ENCODE data around the gene CACHD1.

DNA sequence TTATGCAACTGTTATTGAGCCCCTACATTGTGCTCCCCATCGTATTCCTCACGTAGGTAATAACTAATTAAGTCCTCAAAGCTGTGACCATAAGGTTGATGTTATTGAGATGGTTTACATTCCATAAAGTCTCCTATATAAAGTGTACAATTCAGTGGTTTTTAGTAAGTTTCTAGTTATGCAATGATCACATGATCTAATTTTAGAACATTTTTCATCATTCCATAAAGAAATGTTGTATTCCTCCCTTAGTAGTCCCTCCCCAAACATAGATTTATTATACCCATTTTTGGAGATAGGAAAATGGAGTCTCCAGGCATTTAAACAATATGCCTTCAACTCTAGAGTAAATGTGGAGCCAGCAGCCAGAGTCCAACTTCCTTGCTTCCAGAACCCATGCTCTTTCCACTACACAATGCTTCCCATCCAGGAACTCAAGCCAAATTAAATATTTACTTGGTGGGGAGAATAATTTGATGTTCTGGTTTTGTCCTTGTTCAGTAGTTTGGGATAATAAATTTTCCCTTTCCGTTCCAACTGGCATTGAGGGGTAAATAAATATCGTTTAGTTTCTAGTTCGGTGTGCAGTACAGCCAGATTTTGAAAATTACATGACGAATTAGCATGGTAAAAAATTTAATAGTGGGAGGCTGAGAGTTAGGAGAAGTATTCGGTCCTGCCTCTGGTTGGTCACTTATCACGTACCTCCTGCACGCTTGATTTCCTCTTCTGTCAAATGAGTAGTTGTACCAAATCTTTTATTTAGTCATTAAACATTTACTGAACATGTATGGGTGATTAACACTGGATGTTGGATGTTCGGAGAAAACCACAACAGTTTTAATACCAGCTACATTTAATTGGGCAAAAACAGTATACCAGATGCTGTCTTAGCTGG, 66.3 kb downstream of the CACHD1 start:
- TF ChIP-seq CTCF (IDR thresholded peaks at IDR 0.05; ENCODE audit: poor library complexity, severe bottlenecking) = no peak
- TF ChIP-seq SMC3 (conservative IDR thresholded peaks at IDR 0.05; ENCODE audit: poor library complexity) = no peak
- TF ChIP-seq, protein P1, sequence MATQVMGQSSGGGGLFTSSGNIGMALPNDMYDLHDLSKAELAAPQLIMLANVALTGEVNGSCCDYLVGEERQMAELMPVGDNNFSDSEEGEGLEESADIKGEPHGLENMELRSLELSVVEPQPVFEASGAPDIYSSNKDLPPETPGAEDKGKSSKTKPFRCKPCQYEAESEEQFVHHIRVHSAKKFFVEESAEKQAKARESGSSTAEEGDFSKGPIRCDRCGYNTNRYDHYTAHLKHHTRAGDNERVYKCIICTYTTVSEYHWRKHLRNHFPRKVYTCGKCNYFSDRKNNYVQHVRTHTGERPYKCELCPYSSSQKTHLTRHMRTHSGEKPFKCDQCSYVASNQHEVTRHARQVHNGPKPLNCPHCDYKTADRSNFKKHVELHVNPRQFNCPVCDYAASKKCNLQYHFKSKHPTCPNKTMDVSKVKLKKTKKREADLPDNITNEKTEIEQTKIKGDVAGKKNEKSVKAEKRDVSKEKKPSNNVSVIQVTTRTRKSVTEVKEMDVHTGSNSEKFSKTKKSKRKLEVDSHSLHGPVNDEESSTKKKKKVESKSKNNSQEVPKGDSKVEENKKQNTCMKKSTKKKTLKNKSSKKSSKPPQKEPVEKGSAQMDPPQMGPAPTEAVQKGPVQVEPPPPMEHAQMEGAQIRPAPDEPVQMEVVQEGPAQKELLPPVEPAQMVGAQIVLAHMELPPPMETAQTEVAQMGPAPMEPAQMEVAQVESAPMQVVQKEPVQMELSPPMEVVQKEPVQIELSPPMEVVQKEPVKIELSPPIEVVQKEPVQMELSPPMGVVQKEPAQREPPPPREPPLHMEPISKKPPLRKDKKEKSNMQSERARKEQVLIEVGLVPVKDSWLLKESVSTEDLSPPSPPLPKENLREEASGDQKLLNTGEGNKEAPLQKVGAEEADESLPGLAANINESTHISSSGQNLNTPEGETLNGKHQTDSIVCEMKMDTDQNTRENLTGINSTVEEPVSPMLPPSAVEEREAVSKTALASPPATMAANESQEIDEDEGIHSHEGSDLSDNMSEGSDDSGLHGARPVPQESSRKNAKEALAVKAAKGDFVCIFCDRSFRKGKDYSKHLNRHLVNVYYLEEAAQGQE (IDR thresholded peaks at IDR 0.05; ENCODE audit: borderline replicate concordance) = no peak
- TF ChIP-seq EP300 (conservative IDR thresholded peaks at IDR 0.05; ENCODE audit: poor library complexity, severe bottlenecking) = no peak
- no peak for TF ChIP-seq EZH2 (IDR thresholded peaks at IDR 0.05; ENCODE audit: borderline replicate concordance, insufficient read depth, low read length, poor library complexity, severe bottlenecking)
- no peak for TF ChIP-seq POLR2AphosphoS5 (IDR thresholded peaks at IDR 0.05)
- TF ChIP-seq RAD21 (conservative IDR thresholded peaks at IDR 0.05) = no peak
- TF ChIP-seq TAF1 (IDR thresholded peaks at IDR 0.05; ENCODE audit: low read depth) = no peak

All from neural cell (in vitro differentiated cells).